Measurements from ENCODE around the gene LYPD6B. TPM values are rescaled to one million over a fixed set of nuclear protein-coding genes. Genes with fewer than 3 reads are reported as not detected.

Gene LYPD6B
- total RNA-seq = 1.2 and 1.5 TPM in 2 replicates
- 2.3 TPM for total RNA-seq (2013)
- 1.7 and 2.7 TPM in 2 replicates for polyA plus RNA-seq
- 0.78 and 1.2 TPM in 2 replicates for polyA minus RNA-seq

- Mint-ChIP-seq H3K4me3 (peak within 1 kb of the TSS; percentile 82), H3K4me1 (peaks cover 17% of the 10 kb centered on the region), H3K27ac (peak within 1 kb of the TSS; percentile 61), H3K9me3 (ENCODE audit: insufficient read depth) (no peaks in the 10 kb centered on the region), H3K27me3 (peaks cover 14% of the 10 kb centered on the region)
- TF ChIP-seq CTCF (IDR thresholded peaks at IDR 0.05) = no peak
- no peak for TF ChIP-seq EZH2 (IDR thresholded peaks at IDR 0.05; ENCODE audit: borderline replicate concordance, insufficient read depth, low read depth, low read length, poor library complexity, severe bottlenecking)
- Histone ChIP-seq H2AFZ (ENCODE audit: insufficient read depth, low read depth, low read length, poor library complexity, severe bottlenecking) (peak within 1 kb of the TSS; percentile 69), H3K9ac (ENCODE audit: low read length) (peak within 1 kb of the TSS; percentile 60), H3K27me3 (replicated peaks in 1 of 4; ENCODE audit: control extremely low read depth in 1 of 4, control insufficient read depth in 3 of 4, insufficient read depth in 4 of 4, low read length in 3 of 4) (peaks cover 0 to 17% (median 8%) of the 10 kb centered on the region in 4 experiments), H3K4me2 (replicated peaks; ENCODE audit: low read depth, low read length, poor library complexity, severe bottlenecking) (peak within 1 kb of the TSS; percentile 78), H3K79me2 (ENCODE audit: control insufficient read depth, insufficient read depth, low read length) (no peaks in the 10 kb centered on the region), H3K4me1 (ENCODE audit: control insufficient read depth in 2 of 2, insufficient read depth in 2 of 2, low read length in 2 of 2) (peaks cover 11 to 20% of the 10 kb centered on the region in 2 donors), H3K9me3 (ENCODE audit: control extremely low read depth in 1 of 3, control insufficient read depth in 2 of 3, insufficient read depth in 1 of 3, low read length in 2 of 3) (no peaks in the 10 kb centered on the region), H3K27ac (ENCODE audit: low read length in 2 of 2) (no peak within 1 kb of the TSS), H3K36me3 (replicated peaks in 1 of 2; ENCODE audit: control extremely low read depth in 1 of 2, control insufficient read depth in 1 of 2, extremely low read depth in 1 of 2, insufficient read depth in 2 of 2, low read length in 1 of 2) (no peaks in the 10 kb centered on the region), H4K20me1 (ENCODE audit: control insufficient read depth, insufficient read depth, low read length, poor library complexity, severe bottlenecking) (no peaks in the 10 kb centered on the region), H3K4me3 (ENCODE audit: control extremely low read depth in 1 of 5, extremely low read depth in 1 of 5, insufficient read depth in 1 of 5, low read depth in 2 of 5, low read length in 4 of 5) (peak within 1 kb of the TSS in 4 of 5 experiments; percentile 4 to 54 (median 40))
- ChIA-PET CTCF (interaction anchor here (0.6 to 5.1 kb wide), 11 partner anchors 7 to 560 kb away, joined by 3 to 54 read pairs (median 3); no protein-coding TSS in a partner anchor), POLR2A (no interaction called here)
- peak; percentile 69 for ATAC-seq (ENCODE audit: low read depth)
- 2% methylated on average over 85 of the region's 85 CpGs for WGBS (ENCODE audit: insufficient coverage)
- peak; percentile 47 for DNase-seq
- intact Hi-C loops (cut with micrococcal nuclease) = loop anchor here (1.0 kb wide), 1 partner anchor 19 kb away; no protein-coding TSS in a partner anchor
Measured at GRCh38 chr2:149038442-149039212, at the start of gene LYPD6B. Gene LYPD6B, plus strand, starts transcription at chr2:149038699. Its CDS starts 92,250 bp downstream, at chr2:149130949.

Data from B cell (primary cell).